Measurements from ENCODE around the gene ZFR.
"Not testable (repeated sequence)": the region's sequence is repeated elsewhere in the genome, so short reads cannot be mapped to it uniquely, and the experiment has no call there.

The ZFR gene

GRCh38 chr5:32452316-32452715 lies 7.8 kb upstream of the ZFR start:
- DNase-seq (ENCODE audit: low read depth in 2 of 2) = not testable (repeated sequence)

- no peak for DNase-seq (ENCODE audit: low read depth in 2 of 2)
Measured at GRCh38 chr5:32450952-32451351, 6.4 kb upstream of the ZFR start.

- DNase-seq (ENCODE audit: low read depth in 2 of 2) = peak; percentile 57 to 59
Measured at GRCh38 chr5:32449262-32449661, 4.7 kb upstream of the ZFR start.

GRCh38 chr5:32446630-32447029 lies 2.1 kb upstream of the ZFR start:
- DNase-seq (ENCODE audit: low read depth in 2 of 2) = no peak

- no peak for DNase-seq (ENCODE audit: low read depth in 2 of 2)
Measured at GRCh38 chr5:32445831-32446614, 1.5 kb upstream of the ZFR start.

GRCh38 chr5:32445287-32445758 lies 783 bp upstream of the ZFR start:
- DNase-seq (ENCODE audit: low read depth in 2 of 2) = no peak

- no peak for DNase-seq (ENCODE audit: low read depth in 2 of 2)
Measured at GRCh38 chr5:32443541-32444430, 754 bp downstream of the ZFR start.

- DNase-seq (ENCODE audit: low read depth in 2 of 2) = no peak
Measured at GRCh38 chr5:32443145-32443540, 1.4 kb downstream of the ZFR start.

- DNase-seq (ENCODE audit: low read depth in 2 of 2) = no peak
Measured at GRCh38 chr5:32439086-32439642, 5.4 kb downstream of the ZFR start.

GRCh38 chr5:32436553-32437242 lies 7.8 kb downstream of the ZFR start:
- no peak for DNase-seq (ENCODE audit: low read depth in 2 of 2)

- no peak for DNase-seq (ENCODE audit: low read depth in 2 of 2)
Measured at GRCh38 chr5:32435383-32435782, 9.2 kb downstream of the ZFR start.

- DNase-seq (ENCODE audit: low read depth in 2 of 2) = no peak
Measured at GRCh38 chr5:32434221-32434620, 10.3 kb downstream of the ZFR start.

GRCh38 chr5:32432633-32433032 lies 11.9 kb downstream of the ZFR start:
- no peak for DNase-seq (ENCODE audit: low read depth in 2 of 2)

- DNase-seq (ENCODE audit: low read depth in 2 of 2) = not testable (repeated sequence)
Measured at GRCh38 chr5:32430825-32431224, 13.7 kb downstream of the ZFR start.

- DNase-seq (ENCODE audit: low read depth in 2 of 2) = no peak
Measured at GRCh38 chr5:32428426-32428825, 16.1 kb downstream of the ZFR start.

- DNase-seq (ENCODE audit: low read depth in 2 of 2) = no peak
Measured at GRCh38 chr5:32426440-32427151, 17.9 kb downstream of the ZFR start.

- DNase-seq (ENCODE audit: low read depth in 2 of 2) = no peak
Measured at GRCh38 chr5:32422697-32423096, 21.8 kb downstream of the ZFR start.

GRCh38 chr5:32421075-32421474 lies 23.5 kb downstream of the ZFR start:
- no peak for DNase-seq (ENCODE audit: low read depth in 2 of 2)

GRCh38 chr5:32420506-32420905 lies 24.0 kb downstream of the ZFR start:
- peak in 1 of 2 experiments; percentile 11 for DNase-seq (ENCODE audit: low read depth in 2 of 2)

- DNase-seq (ENCODE audit: low read depth in 2 of 2) = no peak
Measured at GRCh38 chr5:32419791-32420190, 24.7 kb downstream of the ZFR start.
